HCT116 (cell line): Measurements from ENCODE around the gene CCHCR1. TPM values are rescaled to one million over a fixed set of nuclear protein-coding genes. Genes with fewer than 3 reads are reported as not detected.

ENCODE experiments used
- ATAC-seq: fragments of 200-7000 bp; cut with Tn5 transposase; 2 replicates; pipeline ENCODE4 v1.9.1; 2020; ENCODE audit warnings: mild to moderate bottlenecking, moderate library complexity
- BruUV-seq: library from RNA; stranded (reverse); fragments of 400-500 nt; replicated peaks from 2 replicates; lab custom pipeline; 2021; lab: Mats Ljungman, UMichigan
- CTCF ChIA-PET: fragments of 300-600 bp; sonication (Branson Sonifier 250); formaldehyde crosslinking; loops from one replicate; lab custom pipeline; 2021; ENCODE audit warnings: antibody characterized with exemption; lab: Charles Lee
- POLR2A ChIA-PET: fragments of 300-600, 350-600 bp; sonication (Branson Sonifier 250); formaldehyde crosslinking; loops from one replicate; lab custom pipeline; 2021; ENCODE audit warnings: antibody characterized with exemption; lab: Charles Lee
- RAD21 ChIA-PET, 2 experiments: fragments of 300-600 bp; sonication (Branson Sonifier 250); formaldehyde crosslinking; loops; one replicate each; lab custom pipeline; 2023; ENCODE audit warnings: low total read pairs in 2 of 2; ENCODE audit not compliant: uncharacterized antibody in 2 of 2, unreplicated experiment in 2 of 2, low non-redundant PET in 1 of 2; lab: Charles Lee
- DNase-seq: peaks from one replicate; pipeline ENCODE4 v3.0.0-alpha.2; 2010; ENCODE audit warnings: low read depth, low spot score
- H2AFZ ChIP-seq: fragments of 200-600 bp; shearing (Covaris generic), sonication (generic); 2 replicates; pipeline ENCODE4 v1.6.1; 2017; ENCODE audit warnings: low read depth, mixed run types, mixed read lengths, antibody characterized with exemption, low read length; ENCODE audit not compliant: poor library complexity, severe bottlenecking
- H3K27ac ChIP-seq: 2 replicates; pipeline ENCODE4 v1.5.1; 2012; ENCODE audit warnings: low read depth, low read length
- H3K27me3 ChIP-seq: fragments of 200-600 bp; sonication (generic); 2 replicates; pipeline ENCODE4 v1.6.1; 2016; ENCODE audit warnings: mixed run types, low read length, mixed read lengths; ENCODE audit not compliant: insufficient read depth
- H3K36me3 ChIP-seq, 2 experiments: fragments of 200-500 bp in 1 of 2; fragments of 200-600 bp in 1 of 2; sonication (Bioruptor generic) in 1 of 2; sonication (generic) in 1 of 2; 2 replicates each; pipeline versions ENCODE4 v1.5.1 to v1.6.1; 2014 to 2016; ENCODE audit warnings: low read length in 2 of 2, inconsistent platforms in 1 of 2, mixed read lengths in 1 of 2, mixed run types in 1 of 2; ENCODE audit not compliant: insufficient read depth in 2 of 2, control insufficient read depth in 1 of 2
- H3K4me1 ChIP-seq, 2 experiments: fragments of 200-600 bp in 1 of 2; sonication (generic) in 1 of 2; 2 replicates each; pipeline versions ENCODE4 v1.5.1 to v1.6.1; 2012 to 2017; ENCODE audit warnings: low read length in 2 of 2, inconsistent platforms in 1 of 2, mild to moderate bottlenecking in 1 of 2, mixed read lengths in 1 of 2, mixed run types in 1 of 2, moderate library complexity in 1 of 2; ENCODE audit not compliant: insufficient read depth in 2 of 2, control insufficient read depth in 1 of 2
- H3K4me2 ChIP-seq: fragments of 200-600 bp; sonication (generic); 2 replicates; pipeline ENCODE4 v1.6.1; 2017; ENCODE audit warnings: mixed run types, low read length, mixed read lengths
- H3K4me3 ChIP-seq, 2 experiments: fragments of 200-600 bp in 1 of 2; sonication (generic) in 1 of 2; replicated peaks in 1 of 2; 2 replicates each; pipeline ENCODE4 v1.5.1; 2011 to 2016; ENCODE audit warnings: low read length in 2 of 2, control low read depth in 1 of 2, low read depth in 1 of 2, mild to moderate bottlenecking in 1 of 2, mixed read lengths in 1 of 2, mixed run types in 1 of 2
- H3K79me2 ChIP-seq: fragments of 200-600 bp; sonication (generic); 2 replicates; pipeline ENCODE4 v1.6.1; 2017; ENCODE audit warnings: mild to moderate bottlenecking, mixed run types, low read length, moderate library complexity, mixed read lengths; ENCODE audit not compliant: insufficient read depth
- H3K9ac ChIP-seq: fragments of 200-600 bp; sonication (generic); 2 replicates; pipeline ENCODE4 v1.6.1; 2016; ENCODE audit warnings: low read length, mixed read lengths
- H3K9me2 ChIP-seq: fragments of 200-600 bp; sonication (generic), shearing (Covaris generic); 2 replicates; pipeline ENCODE4 v1.6.1; 2017; ENCODE audit warnings: mixed run types, mild to moderate bottlenecking, moderate library complexity; ENCODE audit not compliant: insufficient read depth
- H3K9me3 ChIP-seq, 2 experiments: fragments of 200-500 bp in 1 of 2; fragments of 200-600 bp in 1 of 2; sonication (Bioruptor generic) in 1 of 2; sonication (generic) in 1 of 2; 2 replicates each; pipeline ENCODE4 v1.6.1; 2014 to 2017; ENCODE audit warnings: low read length in 2 of 2, mixed read lengths in 2 of 2, inconsistent platforms in 1 of 2, low read depth in 1 of 2, mild to moderate bottlenecking in 1 of 2, mixed run types in 1 of 2, moderate library complexity in 1 of 2; ENCODE audit not compliant: control insufficient read depth in 1 of 2, insufficient read depth in 1 of 2
- H4K20me1 ChIP-seq: fragments of 200-600 bp; sonication (generic), shearing (Covaris generic); 2 replicates; pipeline ENCODE4 v1.6.1; 2017; ENCODE audit warnings: mixed run types, mild to moderate bottlenecking, moderate library complexity; ENCODE audit not compliant: insufficient read depth
- EZH2phosphoT487 ChIP-seq: fragments of 200-600 bp; IDR thresholded peaks from 2 replicates; pipeline ENCODE4 v1.6.1; 2018; ENCODE audit warnings: antibody characterized with exemption, borderline replicate concordance
- RAD21 ChIP-seq: IDR thresholded peaks from 2 replicates; pipeline ENCODE4 v1.6.1; 2012; ENCODE audit warnings: low read depth, mild to moderate bottlenecking
- intact Hi-C: fragments of 100-400 bp; cut with micrococcal nuclease; formaldehyde crosslinking; loops from 2 replicates; pipeline ENCODE4 v1.10.0; 2022
- total RNA-seq: library from RNA; stranded (reverse); gene quantifications from one replicate; pipeline ENCODE4 v1.2.1, GENCODE V29; 2021; ENCODE audit not compliant: unreplicated experiment
- TF ChIP-seq, protein P1 (sequence below), 3 experiments: fragments of 200-600 bp in 1 of 3; sonication (generic) in 1 of 3; IDR thresholded peaks in 2 of 3; conservative IDR thresholded peaks in 1 of 3; 2 replicates each; pipeline ENCODE4 v1.5.1; 2012 to 2017; ENCODE audit warnings: low read depth in 2 of 3, low read length in 2 of 3, antibody characterized with exemption in 1 of 3, borderline replicate concordance in 1 of 3, control low read depth in 1 of 3, mild to moderate bottlenecking in 1 of 3, mixed read lengths in 1 of 3, mixed run types in 1 of 3, moderate library complexity in 1 of 3; ENCODE audit not compliant: insufficient read depth in 1 of 3

The CCHCR1 gene
- total RNA-seq, 1 experiment from 2014 or later = 40.7 TPM

DNA sequence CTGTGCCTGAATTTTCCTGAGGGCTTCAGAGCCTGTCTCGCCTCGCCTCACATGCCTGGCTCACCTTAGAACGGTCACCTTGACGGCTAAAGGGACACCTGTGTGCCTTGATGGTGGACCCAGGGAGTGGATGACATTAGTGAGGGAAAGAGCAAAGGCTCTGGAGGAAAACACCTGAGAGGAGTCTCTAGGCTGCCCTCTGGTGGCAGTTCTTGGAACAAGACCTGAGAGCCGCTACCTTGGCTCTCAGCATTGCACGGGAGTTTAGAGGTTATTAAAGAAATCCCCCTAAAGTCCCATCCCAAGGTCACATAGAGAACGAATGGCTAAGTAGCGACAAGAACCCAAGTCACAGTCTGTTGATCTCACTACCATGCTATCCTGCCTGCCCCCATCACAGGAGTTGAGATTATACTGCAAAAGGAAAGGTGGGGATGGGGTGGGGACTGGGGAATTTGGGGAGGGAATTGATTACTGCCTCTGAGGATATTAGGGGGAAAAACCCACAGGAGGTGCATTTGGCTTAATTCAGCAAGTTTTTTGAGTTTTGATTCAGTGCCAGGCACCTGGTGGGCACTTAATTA, 29.4 kb downstream of the CCHCR1 start:
- Histone ChIP-seq H3K4me3 (no peak overlapping the region), H4K20me1 (no peaks in the 10 kb centered on the region), H3K4me1 (peaks cover 26 to 39% of the 10 kb centered on the region in 2 experiments), H3K27ac (no peak overlapping the region), H3K9ac (no peak overlapping the region), H3K9me3 (no peaks in the 10 kb centered on the region), H2AFZ (no peak overlapping the region), H3K4me2 (no peak overlapping the region), H3K36me3 (no peaks in the 10 kb centered on the region), H3K9me2 (no peaks in the 10 kb centered on the region), H3K79me2 (no peaks in the 10 kb centered on the region), H3K27me3 (no peaks in the 10 kb centered on the region)
- DNase-seq (no peak), ATAC-seq (peak; percentile 75)
- ChIA-PET CTCF (interaction anchor here (0.7 to 2.6 kb wide), 4 partner anchors 10 to 65 kb away, joined by 3 to 12 read pairs (median 6); partner anchors contain the start of gene PSORS1C1), RAD21 (interaction anchor here in 1 of 2 experiments (0.6 kb wide), 1 partner anchor 14 kb away, joined by 3 read pairs; the partner anchor contains the start of gene PSORS1C1), POLR2A (no interaction called here)
- TF ChIP-seq RAD21 = peak; percentile 67
- no peak for TF ChIP-seq EZH2phosphoT487
- TF ChIP-seq, protein P1, sequence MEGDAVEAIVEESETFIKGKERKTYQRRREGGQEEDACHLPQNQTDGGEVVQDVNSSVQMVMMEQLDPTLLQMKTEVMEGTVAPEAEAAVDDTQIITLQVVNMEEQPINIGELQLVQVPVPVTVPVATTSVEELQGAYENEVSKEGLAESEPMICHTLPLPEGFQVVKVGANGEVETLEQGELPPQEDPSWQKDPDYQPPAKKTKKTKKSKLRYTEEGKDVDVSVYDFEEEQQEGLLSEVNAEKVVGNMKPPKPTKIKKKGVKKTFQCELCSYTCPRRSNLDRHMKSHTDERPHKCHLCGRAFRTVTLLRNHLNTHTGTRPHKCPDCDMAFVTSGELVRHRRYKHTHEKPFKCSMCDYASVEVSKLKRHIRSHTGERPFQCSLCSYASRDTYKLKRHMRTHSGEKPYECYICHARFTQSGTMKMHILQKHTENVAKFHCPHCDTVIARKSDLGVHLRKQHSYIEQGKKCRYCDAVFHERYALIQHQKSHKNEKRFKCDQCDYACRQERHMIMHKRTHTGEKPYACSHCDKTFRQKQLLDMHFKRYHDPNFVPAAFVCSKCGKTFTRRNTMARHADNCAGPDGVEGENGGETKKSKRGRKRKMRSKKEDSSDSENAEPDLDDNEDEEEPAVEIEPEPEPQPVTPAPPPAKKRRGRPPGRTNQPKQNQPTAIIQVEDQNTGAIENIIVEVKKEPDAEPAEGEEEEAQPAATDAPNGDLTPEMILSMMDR (IDR thresholded peaks at IDR 0.05 in 2 of 3, conservative IDR thresholded peaks at IDR 0.05 in 1 of 3; ENCODE audit: borderline replicate concordance in 1 of 3, insufficient read depth in 1 of 3, low read depth in 2 of 3, low read length in 2 of 3) = peak; percentile 62 to 89 (median 76); a peak in 5 of 6 replicates
- BruUV-seq = no TSS peak
- intact Hi-C loops = loop anchor here (1.0 kb wide), 1 partner anchor 213 kb away; no protein-coding TSS in a partner anchor
